ENCODE measurements around the gene ZNF790. TPM values are rescaled to one million over a fixed set of nuclear protein-coding genes. Genes with fewer than 3 reads are reported as not detected.

The ZNF790 gene
- 9.5 TPM for total RNA-seq
- 4.6 TPM for polyA plus RNA-seq (ENCODE audit: insufficient read depth, low read depth, low replicate concordance)
- long read RNA-seq, donor 1: 0 reads
- long read RNA-seq, donor 2, partial matches to known transcripts: 0 of 1 reads
- long read RNA-seq, donor 2, other reads (novel, unspliced or antisense): 0 of 1 reads
- long read RNA-seq, donor 3, partial matches to known transcripts: 0 of 2 reads
- long read RNA-seq, donor 3, other reads (novel, unspliced or antisense): 0 of 2 reads
- long read RNA-seq, donor 4: 0 reads
- long read RNA-seq, donor 5: 0 reads
- long read RNA-seq, donor 6, partial matches to known transcripts: 0 of 2 reads
- long read RNA-seq, donor 6, other reads (novel, unspliced or antisense): 0 of 2 reads
- long read RNA-seq, donor 7, partial matches to known transcripts: 2 of 15 reads
- long read RNA-seq, donor 7, other reads (novel, unspliced or antisense): 6 of 15 reads
- long read RNA-seq, donor 8, partial matches to known transcripts: 0 of 1 reads
- long read RNA-seq, donor 8, other reads (novel, unspliced or antisense): 0 of 1 reads
- long read RNA-seq, donor 9: 0 reads
- long read RNA-seq, donor 10, partial matches to known transcripts: 5 of 8 reads
- long read RNA-seq, donor 10, other reads (novel, unspliced or antisense): 0 of 8 reads

DNA sequence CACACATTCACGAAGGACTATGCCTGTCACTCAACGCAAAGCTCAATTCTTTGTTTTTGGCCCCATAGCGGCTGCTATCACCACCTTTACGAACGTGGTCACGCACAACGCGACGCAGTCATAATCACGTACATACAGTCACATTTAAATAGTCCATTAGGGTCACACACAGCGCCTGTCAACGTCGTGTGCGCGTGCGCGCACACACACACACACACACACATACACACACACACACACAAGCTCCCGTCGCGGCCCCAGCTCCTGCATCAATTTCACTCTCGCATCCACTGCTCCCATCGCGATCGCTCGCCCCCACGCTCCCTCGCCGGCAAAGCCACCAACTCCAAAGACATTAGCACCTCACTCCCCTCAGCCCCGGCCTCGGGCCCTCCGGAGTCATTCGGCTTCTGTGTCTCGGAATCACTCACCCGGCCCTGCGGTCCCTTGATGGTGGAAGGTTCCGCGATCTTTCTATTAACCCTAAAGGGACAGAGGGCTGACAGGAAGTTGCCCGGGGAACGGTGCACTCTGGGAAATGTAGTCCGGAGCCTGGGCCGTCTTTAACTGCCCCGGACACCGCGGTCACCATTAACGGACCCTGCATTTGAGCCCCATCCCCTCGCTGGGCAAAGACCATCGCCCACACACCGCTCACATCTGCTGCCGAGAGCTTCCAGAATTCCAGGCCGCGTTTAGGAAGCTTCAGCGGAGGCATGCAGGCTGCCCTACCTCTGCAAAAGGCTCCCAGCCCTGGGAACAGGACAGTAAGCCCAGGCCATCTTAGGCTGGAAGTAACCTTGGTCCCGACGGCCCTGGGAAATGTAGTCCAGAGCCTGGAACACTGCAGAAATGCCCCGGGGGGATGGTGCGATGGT, at the start of gene ZNF790:
TSS of gene ZNF790 (minus strand) at position 482 of the 878 bp plus-strand sequence. CDS start 12,768 bp downstream, outside the sequence.
- peaks cover 0 to 7% (median 0%) of the 10 kb centered on the region in 3 donors for H3K4me1 ChIP-seq (ENCODE audit: control insufficient read depth in 2 of 3, insufficient read depth in 2 of 3, low read depth in 1 of 3, low read length in 3 of 3)
- TF ChIP-seq, protein P1, sequence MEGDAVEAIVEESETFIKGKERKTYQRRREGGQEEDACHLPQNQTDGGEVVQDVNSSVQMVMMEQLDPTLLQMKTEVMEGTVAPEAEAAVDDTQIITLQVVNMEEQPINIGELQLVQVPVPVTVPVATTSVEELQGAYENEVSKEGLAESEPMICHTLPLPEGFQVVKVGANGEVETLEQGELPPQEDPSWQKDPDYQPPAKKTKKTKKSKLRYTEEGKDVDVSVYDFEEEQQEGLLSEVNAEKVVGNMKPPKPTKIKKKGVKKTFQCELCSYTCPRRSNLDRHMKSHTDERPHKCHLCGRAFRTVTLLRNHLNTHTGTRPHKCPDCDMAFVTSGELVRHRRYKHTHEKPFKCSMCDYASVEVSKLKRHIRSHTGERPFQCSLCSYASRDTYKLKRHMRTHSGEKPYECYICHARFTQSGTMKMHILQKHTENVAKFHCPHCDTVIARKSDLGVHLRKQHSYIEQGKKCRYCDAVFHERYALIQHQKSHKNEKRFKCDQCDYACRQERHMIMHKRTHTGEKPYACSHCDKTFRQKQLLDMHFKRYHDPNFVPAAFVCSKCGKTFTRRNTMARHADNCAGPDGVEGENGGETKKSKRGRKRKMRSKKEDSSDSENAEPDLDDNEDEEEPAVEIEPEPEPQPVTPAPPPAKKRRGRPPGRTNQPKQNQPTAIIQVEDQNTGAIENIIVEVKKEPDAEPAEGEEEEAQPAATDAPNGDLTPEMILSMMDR (IDR thresholded peaks at IDR 0.05; ENCODE audit: borderline replicate concordance, extremely low read depth, insufficient read depth): no peak
- peak within 1 kb of the TSS; percentile 77 to 83 (median 79) for H3K9ac ChIP-seq (ENCODE audit: low read length in 3 of 3)
- DNase-seq: peak; percentile 94 to 97 (median 95)
- H3K27me3 ChIP-seq (ENCODE audit: control insufficient read depth, insufficient read depth, low read length): no peaks in the 10 kb centered on the region
- peak within 1 kb of the TSS; percentile 76 to 99 (median 76) for H3K4me3 ChIP-seq (ENCODE audit: low read length in 3 of 3)
- H3K9me3 ChIP-seq (ENCODE audit: control insufficient read depth in 2 of 3, insufficient read depth in 1 of 3, low read length in 3 of 3): peaks cover 3 to 13% (median 6%) of the 10 kb centered on the region in 3 donors
- peaks cover 0 to 8% (median 4%) of the 10 kb centered on the region in 3 donors for H3K36me3 ChIP-seq (ENCODE audit: control insufficient read depth in 2 of 3, insufficient read depth in 3 of 3, low read length in 3 of 3)
- FAIRE-seq: no peak
- intact Hi-C loops (cut with DNase I): no loop called here
- peak within 1 kb of the TSS; percentile 75 to 92 for H3K27ac ChIP-seq (ENCODE audit: low read depth in 2 of 2, low read length in 2 of 2)

- H3K9ac ChIP-seq (ENCODE audit: low read length in 3 of 3): no peak overlapping the region
- DNase-seq (no peak), FAIRE-seq (no peak)
- intact Hi-C loops (cut with DNase I): no loop called here
- H3K27me3 ChIP-seq (ENCODE audit: control insufficient read depth, insufficient read depth, low read length): no peaks in the 10 kb centered on the region
- H3K4me3 ChIP-seq (ENCODE audit: low read length in 3 of 3): peak overlapping the region in 2 of 3 donors; percentile 0 to 46
- TF ChIP-seq, protein P1 (IDR thresholded peaks at IDR 0.05; ENCODE audit: borderline replicate concordance, extremely low read depth, insufficient read depth): no peak
- peaks cover 18 to 30% (median 22%) of the 10 kb centered on the region in 3 donors for H3K36me3 ChIP-seq (ENCODE audit: control insufficient read depth in 2 of 3, insufficient read depth in 3 of 3, low read length in 3 of 3)
- H3K9me3 ChIP-seq (ENCODE audit: control insufficient read depth in 2 of 3, insufficient read depth in 1 of 3, low read length in 3 of 3): peaks cover 16 to 77% (median 60%) of the 10 kb centered on the region in 3 donors
- no peaks in the 10 kb centered on the region for H3K4me1 ChIP-seq (ENCODE audit: control insufficient read depth in 2 of 3, insufficient read depth in 2 of 3, low read depth in 1 of 3, low read length in 3 of 3)
- no peak overlapping the region for H3K27ac ChIP-seq (ENCODE audit: low read depth in 2 of 2, low read length in 2 of 2)
Observed at GRCh38 chr19:36876993-36877938, 39.1 kb upstream of the ZNF790 start.

DNA sequence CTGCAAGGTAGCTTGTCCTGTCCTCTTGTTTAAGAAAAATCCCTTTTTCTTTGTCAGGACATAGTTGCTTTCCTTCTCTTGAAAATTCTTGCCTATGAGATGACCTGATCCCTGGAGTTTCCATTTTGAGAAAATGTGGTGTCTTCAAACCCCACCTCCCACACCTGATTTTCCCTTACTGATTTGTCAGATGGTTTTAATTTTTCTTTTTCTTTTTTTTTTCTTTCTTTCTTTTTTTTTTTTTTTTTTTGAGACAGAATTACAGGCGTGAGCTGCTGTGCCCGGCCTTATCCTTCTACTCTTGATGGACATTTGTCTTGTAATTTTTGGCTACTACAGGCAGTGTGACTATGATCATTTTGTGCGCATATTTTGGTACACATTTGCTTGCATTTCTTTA, 13.7 kb upstream of the ZNF790 start:
- no peak for DNase-seq
- Histone ChIP-seq H3K27ac (ENCODE audit: low read depth in 2 of 2, low read length in 2 of 2) (no peak overlapping the region), H3K27me3 (ENCODE audit: control insufficient read depth, insufficient read depth, low read length) (no peaks in the 10 kb centered on the region), H3K9ac (ENCODE audit: low read length in 3 of 3) (peak overlapping the region in 2 of 3 donors; percentile 3 to 97), H3K4me3 (ENCODE audit: low read length in 3 of 3) (peak overlapping the region; percentile 86 to 100 (median 99)), H3K4me1 (ENCODE audit: control insufficient read depth in 2 of 3, insufficient read depth in 2 of 3, low read depth in 1 of 3, low read length in 3 of 3) (peaks cover 0 to 8% (median 6%) of the 10 kb centered on the region in 3 donors), H3K9me3 (ENCODE audit: control insufficient read depth in 2 of 3, insufficient read depth in 1 of 3, low read length in 3 of 3) (peaks cover 0 to 6% (median 0%) of the 10 kb centered on the region in 3 donors), H3K36me3 (ENCODE audit: control insufficient read depth in 2 of 3, insufficient read depth in 3 of 3, low read length in 3 of 3) (peaks cover 0 to 5% (median 2%) of the 10 kb centered on the region in 3 donors)
- no peak for FAIRE-seq
- intact Hi-C loops (cut with DNase I): no loop called here
- TF ChIP-seq, protein P1 (IDR thresholded peaks at IDR 0.05; ENCODE audit: borderline replicate concordance, extremely low read depth, insufficient read depth): no peak
